GM23338 (cell line): ENCODE data around the gene SBF1.

Source experiments
- EZH2 ChIP-seq: fragments of 200-600 bp; sonication (generic); IDR thresholded peaks from one replicate; pipeline ENCODE4 v1.8.0; 2017; ENCODE audit warnings: antibody characterized with exemption, mild to moderate bottlenecking, low read depth; ENCODE audit not compliant: unreplicated experiment
- REST ChIP-seq: IDR thresholded peaks from one replicate; pipeline ENCODE4 v1.6.1; 2018; ENCODE audit warnings: antibody characterized with exemption; ENCODE audit not compliant: unreplicated experiment
- TF ChIP-seq, protein P1 (sequence below), 2 experiments: fragments of 200-600 bp in 1 of 2; sonication (generic) in 1 of 2; conservative IDR thresholded peaks; 2 replicates each; pipeline versions ENCODE4 v1.5.1 to v1.6.1; 2016 to 2017; ENCODE audit warnings: antibody characterized with exemption in 2 of 2, low read depth in 2 of 2, mild to moderate bottlenecking in 2 of 2, moderate library complexity in 1 of 2

DNA sequence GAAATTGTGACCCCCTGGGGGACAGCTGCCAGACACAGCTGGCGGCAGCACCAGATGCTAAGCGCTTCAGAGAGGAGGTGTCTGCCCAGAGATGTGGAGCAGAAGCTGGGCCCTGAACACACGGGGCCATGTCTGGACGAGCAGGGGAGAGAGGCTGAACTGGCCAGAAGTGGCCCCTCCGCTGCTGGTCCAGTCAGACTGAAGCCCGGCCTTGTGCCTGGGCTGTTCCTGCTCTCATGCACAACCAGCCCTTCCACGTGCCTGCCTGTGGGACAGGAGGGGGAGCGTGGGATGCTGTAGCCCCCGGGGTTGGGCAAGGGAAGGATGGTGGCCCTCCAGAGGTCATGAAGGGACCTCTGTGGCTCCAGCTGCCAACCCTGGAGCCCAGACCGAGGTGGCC, 8.3 kb upstream of the SBF1 start:
- no peak for TF ChIP-seq REST
- TF ChIP-seq, protein P1, sequence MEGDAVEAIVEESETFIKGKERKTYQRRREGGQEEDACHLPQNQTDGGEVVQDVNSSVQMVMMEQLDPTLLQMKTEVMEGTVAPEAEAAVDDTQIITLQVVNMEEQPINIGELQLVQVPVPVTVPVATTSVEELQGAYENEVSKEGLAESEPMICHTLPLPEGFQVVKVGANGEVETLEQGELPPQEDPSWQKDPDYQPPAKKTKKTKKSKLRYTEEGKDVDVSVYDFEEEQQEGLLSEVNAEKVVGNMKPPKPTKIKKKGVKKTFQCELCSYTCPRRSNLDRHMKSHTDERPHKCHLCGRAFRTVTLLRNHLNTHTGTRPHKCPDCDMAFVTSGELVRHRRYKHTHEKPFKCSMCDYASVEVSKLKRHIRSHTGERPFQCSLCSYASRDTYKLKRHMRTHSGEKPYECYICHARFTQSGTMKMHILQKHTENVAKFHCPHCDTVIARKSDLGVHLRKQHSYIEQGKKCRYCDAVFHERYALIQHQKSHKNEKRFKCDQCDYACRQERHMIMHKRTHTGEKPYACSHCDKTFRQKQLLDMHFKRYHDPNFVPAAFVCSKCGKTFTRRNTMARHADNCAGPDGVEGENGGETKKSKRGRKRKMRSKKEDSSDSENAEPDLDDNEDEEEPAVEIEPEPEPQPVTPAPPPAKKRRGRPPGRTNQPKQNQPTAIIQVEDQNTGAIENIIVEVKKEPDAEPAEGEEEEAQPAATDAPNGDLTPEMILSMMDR (conservative IDR thresholded peaks at IDR 0.05; ENCODE audit: low read depth in 2 of 2) = no peak
- TF ChIP-seq EZH2 = no peak
